K562 (cell line): ENCODE results near the gene KCTD11. TPM values are rescaled to one million over a fixed set of nuclear protein-coding genes. Genes with fewer than 3 reads are reported as not detected.

Experiments used
- BACH1 ChIP-seq: fragments of 200-800 bp; sonication (Bioruptor generic); IDR thresholded peaks from 2 replicates; pipeline ENCODE4 v1.6.1; 2016; ENCODE audit warnings: missing genetic modification characterization, missing compliant biosample characterization
- CBX5 ChIP-seq: IDR thresholded peaks from 2 replicates; pipeline ENCODE4 v1.6.1; 2014; ENCODE audit warnings: low read depth, borderline replicate concordance
- HIVEP1 ChIP-seq: fragments of 250-450 bp; sonication (Bioruptor Pico); IDR thresholded peaks from 2 replicates; pipeline ENCODE4 v1.4.0; 2020; ENCODE audit warnings: mild to moderate bottlenecking
- IRF1 ChIP-seq: sonication (generic); formaldehyde crosslinking; IDR thresholded peaks from 2 replicates; pipeline ENCODE4 v1.8.0; 2022; ENCODE audit warnings: missing genetic modification reagents, mild to moderate bottlenecking, borderline replicate concordance
- LCOR ChIP-seq: sonication (generic); formaldehyde crosslinking; IDR thresholded peaks from 2 replicates; pipeline ENCODE4 v1.8.0; 2022; ENCODE audit warnings: mild to moderate bottlenecking, missing genetic modification reagents
- MIER1 ChIP-seq: fragments of 450-650 bp; IDR thresholded peaks from 2 replicates; pipeline ENCODE4 v1.6.1; 2016; ENCODE audit warnings: antibody characterized with exemption, mild to moderate bottlenecking, low read depth
- MITF ChIP-seq: IDR thresholded peaks from 2 replicates; pipeline ENCODE4 v1.6.1; 2014; ENCODE audit warnings: antibody characterized with exemption
- NFRKB ChIP-seq: fragments of 450-650 bp; IDR thresholded peaks from 2 replicates; pipeline ENCODE4 v1.6.1; 2016; ENCODE audit warnings: low read depth
- PHB ChIP-seq: fragments of 250-450 bp; sonication (Bioruptor Pico); IDR thresholded peaks from 2 replicates; pipeline ENCODE4 v1.5.0; 2021
- RERE ChIP-seq: sonication (generic); formaldehyde crosslinking; IDR thresholded peaks from 2 replicates; pipeline ENCODE4 v1.8.0; 2023; ENCODE audit warnings: missing genetic modification reagents, mild to moderate bottlenecking, borderline replicate concordance
- RHOXF2B ChIP-seq: fragments of 250-450 bp; sonication (Bioruptor Pico); conservative IDR thresholded peaks from 2 replicates; pipeline ENCODE4 v1.5.1; 2021
- SP2 ChIP-seq: IDR thresholded peaks from 2 replicates; pipeline ENCODE4 v1.6.1; 2011; ENCODE audit warnings: mild to moderate bottlenecking, low read depth, low read length, moderate library complexity; ENCODE audit not compliant: poor library complexity, severe bottlenecking; ENCODE audit errors: extremely low read depth
- TEAD4 ChIP-seq, 2 experiments: sonication (generic) in 1 of 2; formaldehyde crosslinking in 1 of 2; IDR thresholded peaks; 2 replicates each; pipeline versions ENCODE4 v1.6.1 to v1.8.0; 2012 to 2022; ENCODE audit warnings: borderline replicate concordance in 1 of 2, inconsistent platforms in 1 of 2, low read length in 1 of 2, mild to moderate bottlenecking in 1 of 2, missing genetic modification reagents in 1 of 2
- ZC3H11A ChIP-seq: IDR thresholded peaks from 2 replicates; pipeline ENCODE4 v1.6.1; 2012; ENCODE audit warnings: low read depth, low read length, improper control_type of control experiment
- ZC3H4 ChIP-seq: sonication (generic); formaldehyde crosslinking; IDR thresholded peaks from 2 replicates; pipeline ENCODE4 v1.9.0; 2021; ENCODE audit warnings: missing genetic modification reagents, borderline replicate concordance
- ZKSCAN8 ChIP-seq: fragments of 200-800 bp; sonication (Bioruptor generic); IDR thresholded peaks from 2 replicates; pipeline ENCODE4 v1.6.1; 2016; ENCODE audit warnings: missing genetic modification characterization, missing compliant biosample characterization
- ZNF263 ChIP-seq: sonication (generic); formaldehyde crosslinking; IDR thresholded peaks from 2 replicates; pipeline ENCODE4 v1.8.0; 2022; ENCODE audit warnings: mild to moderate bottlenecking, missing genetic modification reagents, borderline replicate concordance
- ZNF431 ChIP-seq: sonication (generic); formaldehyde crosslinking; IDR thresholded peaks from 2 replicates; pipeline ENCODE4 v1.8.0; 2022; ENCODE audit warnings: mild to moderate bottlenecking, missing genetic modification reagents
- polyA plus RNA-seq, 8 experiments: library from polyadenylated mRNA; depleted of rRNA in 4 of 8; stranded (reverse) in 5 of 8; unstranded in 3 of 8; fragments of >200 nt; fragmentation: Nextera tagmentation in 2 of 8; fragmentation: Illumina TruSeq in 1 of 8; extraction: Ambion mirVana in 2 of 8; extraction: Trizol in 1 of 8; gene quantifications; 2 replicates each; pipeline versions ENCODE4 v1.2.1 to v1.2.3, GENCODE V29; 2011 to 2014; ENCODE audit warnings: inconsistent platforms in 1 of 8, missing spikeins in 1 of 8
- total RNA-seq, 7 experiments: library from RNA; depleted of rRNA in 6 of 7; stranded (reverse); fragments of >200 nt in 6 of 7; fragmentation: Illumina TruSeq in 2 of 7; extraction: Trizol in 2 of 7; gene quantifications; 2 replicates each; pipeline versions ENCODE4 v1.2.1 to v1.2.3, GENCODE V29; 2011 to 2021; ENCODE audit warnings: low replicate concordance in 1 of 7

Gene KCTD11
- total and polyA plus RNA-seq, 9 of the 15 experiments (the other 6 are each of a cell fraction or from before 2014, with no cell fraction given) = 0.01 to 3.2 (median 2.5) TPM; not detected in 1

- TF ChIP-seq ZKSCAN8 (CRISPR knock-in tag) (no peak), PHB (no peak), LCOR (no peak), MIER1 (no peak), BACH1 (tag) (no peak), HIVEP1 (CRISPR knock-in tag) (peak; percentile 84), RHOXF2B (CRISPR knock-in tag) (no peak), TEAD4 (IDR thresholded peaks at IDR 0.05; ENCODE audit: low read length) (no peak), TEAD4 (CRISPR knock-in tag; IDR thresholded peaks at IDR 0.05; ENCODE audit: borderline replicate concordance) (no peak), ZNF263 (CRISPR knock-in tag) (no peak), CBX5 (no peak), IRF1 (CRISPR knock-in tag) (no peak), RERE (CRISPR knock-in tag) (no peak), NFRKB (no peak), SP2 (no peak), ZC3H11A (no peak), ZNF431 (CRISPR knock-in tag) (no peak), ZC3H4 (no peak), MITF (no peak)
Measured at GRCh38 chr17:7351665-7352502, at the start of gene KCTD11 (continued).
